HG03520 (cell line): ENCODE measurements around the gene FAM107B.
"Not testable (repeated sequence)": the region's sequence is repeated elsewhere in the genome, so short reads cannot be mapped to it uniquely, and the experiment has no call there.

ENCODE experiments used
- ATAC-seq: cut with Tn5 transposase; IDR thresholded peaks from one replicate; pipeline ENCODE4 v1.9.1; 2021; ENCODE audit warnings: mild to moderate bottlenecking, moderate library complexity; ENCODE audit not compliant: unreplicated experiment

FAM107B gene

GRCh38 chr10:14639637-14640036, 135.1 kb downstream of the FAM107B start:
- no peak for ATAC-seq

- ATAC-seq = no peak
Observed at GRCh38 chr10:14635043-14635710, 139.5 kb downstream of the FAM107B start.

- ATAC-seq = not testable (repeated sequence)
Observed at GRCh38 chr10:14634572-14634971, 140.1 kb downstream of the FAM107B start.

GRCh38 chr10:14625765-14626525, 148.8 kb downstream of the FAM107B start:
- ATAC-seq = no peak

- no peak for ATAC-seq
Observed at GRCh38 chr10:14625192-14625631, 149.5 kb downstream of the FAM107B start.

- no peak for ATAC-seq
Observed at GRCh38 chr10:14624600-14624999, 150.1 kb downstream of the FAM107B start.

- no peak for ATAC-seq
Observed at GRCh38 chr10:14623931-14624330, 150.8 kb downstream of the FAM107B start.

GRCh38 chr10:14621037-14621436, 153.7 kb downstream of the FAM107B start:
- no peak for ATAC-seq

GRCh38 chr10:14618674-14619073, 156.0 kb downstream of the FAM107B start:
- ATAC-seq = no peak

GRCh38 chr10:14617852-14618251, 156.8 kb downstream of the FAM107B start:
- no peak for ATAC-seq

GRCh38 chr10:14616955-14617730, 157.6 kb downstream of the FAM107B start:
- no peak for ATAC-seq

GRCh38 chr10:14616465-14616864, 158.2 kb downstream of the FAM107B start:
- ATAC-seq = no peak

GRCh38 chr10:14613588-14613920, 161.1 kb downstream of the FAM107B start:
- no peak for ATAC-seq

GRCh38 chr10:14612873-14613587, 161.7 kb downstream of the FAM107B start:
- ATAC-seq = no peak

- no peak for ATAC-seq
Observed at GRCh38 chr10:14611968-14612693, 162.6 kb downstream of the FAM107B start.

- no peak for ATAC-seq
Observed at GRCh38 chr10:14609178-14609577, 165.5 kb downstream of the FAM107B start.

GRCh38 chr10:14608381-14609001, 166.2 kb downstream of the FAM107B start:
- ATAC-seq = peak; percentile 36

- ATAC-seq = no peak
Observed at GRCh38 chr10:14606633-14607032, 168.1 kb downstream of the FAM107B start.

- peak; percentile 45 for ATAC-seq
Observed at GRCh38 chr10:14605231-14605925, 169.3 kb downstream of the FAM107B start.
